HG02870 (cell line): Measurements from ENCODE around the gene CRIM1.
A peak's percentile ranks its signal among the peaks of the same experiment; 100 is the strongest.

ENCODE experiments used
- ATAC-seq: cut with Tn5 transposase; IDR thresholded peaks from one replicate; pipeline ENCODE4 v1.9.1; 2021; ENCODE audit warnings: mild to moderate bottlenecking, moderate library complexity; ENCODE audit not compliant: unreplicated experiment

CRIM1 gene

GRCh38 chr2:36511858-36512603 lies 156.5 kb downstream of the CRIM1 start:
- peak; percentile 68 for ATAC-seq

- no peak for ATAC-seq
Observed at GRCh38 chr2:36512705-36513104, 157.1 kb downstream of the CRIM1 start.

GRCh38 chr2:36513661-36514060 lies 158.1 kb downstream of the CRIM1 start:
- ATAC-seq, result peak; percentile 67

- ATAC-seq, result no peak
Observed at GRCh38 chr2:36515538-36515937, 160.0 kb downstream of the CRIM1 start.

GRCh38 chr2:36516136-36516870 lies 160.7 kb downstream of the CRIM1 start:
- no peak for ATAC-seq

GRCh38 chr2:36520431-36520830 lies 164.9 kb downstream of the CRIM1 start:
- no peak for ATAC-seq

- no peak for ATAC-seq
Observed at GRCh38 chr2:36523153-36523552, 167.6 kb downstream of the CRIM1 start.

GRCh38 chr2:36525245-36525644 lies 169.7 kb downstream of the CRIM1 start:
- ATAC-seq, result no peak

- no peak for ATAC-seq
Observed at GRCh38 chr2:36526226-36526625, 170.6 kb downstream of the CRIM1 start.

- ATAC-seq, result peak; percentile 82
Observed at GRCh38 chr2:36528274-36528673, 172.7 kb downstream of the CRIM1 start.

- ATAC-seq, result no peak
Observed at GRCh38 chr2:36528766-36529392, 173.3 kb downstream of the CRIM1 start.

- ATAC-seq, result peak; percentile 80
Observed at GRCh38 chr2:36530178-36530982, 174.8 kb downstream of the CRIM1 start.

GRCh38 chr2:36530983-36531354 lies 175.4 kb downstream of the CRIM1 start:
- ATAC-seq, result no peak

- ATAC-seq, result no peak
Observed at GRCh38 chr2:36534275-36534799, 178.8 kb downstream of the CRIM1 start.

- ATAC-seq, result no peak
Observed at GRCh38 chr2:36535099-36535498, 179.5 kb downstream of the CRIM1 start.

- no peak for ATAC-seq
Observed at GRCh38 chr2:36536776-36537175, 181.2 kb downstream of the CRIM1 start.

GRCh38 chr2:36538335-36538734 lies 182.8 kb downstream of the CRIM1 start:
- no peak for ATAC-seq

GRCh38 chr2:36539631-36540030 lies 184.1 kb downstream of the CRIM1 start:
- ATAC-seq, result peak; percentile 49

GRCh38 chr2:36540986-36541754 lies 185.6 kb downstream of the CRIM1 start:
- no peak for ATAC-seq
